ENCODE measurements around the gene ZNF197.

ZNF197 gene

GRCh38 chr3:44612678-44613077 lies 12.2 kb upstream of the ZNF197 start:
- peaks cover 0 to 2% of the 10 kb centered on the region in 2 donors for H3K9me3 ChIP-seq (ENCODE audit: control insufficient read depth in 1 of 2, low read length in 2 of 2)
- no peaks in the 10 kb centered on the region for H3K4me1 ChIP-seq (ENCODE audit: control insufficient read depth in 1 of 2, insufficient read depth in 2 of 2, low read length in 2 of 2)
- no peak overlapping the region for H3K9ac ChIP-seq (ENCODE audit: low read depth in 1 of 2, low read length in 2 of 2)
- H3K4me3 ChIP-seq (ENCODE audit: low read depth in 1 of 2, low read length in 2 of 2) = no peak overlapping the region
- H3K27me3 ChIP-seq (ENCODE audit: control insufficient read depth in 1 of 2, insufficient read depth in 2 of 2, low read length in 2 of 2) = no peaks in the 10 kb centered on the region
- H3K27ac ChIP-seq (ENCODE audit: low read depth, low read length) = no peak overlapping the region
- H3K36me3 ChIP-seq (ENCODE audit: control insufficient read depth in 1 of 2, insufficient read depth in 2 of 2, low read length in 2 of 2) = no peaks in the 10 kb centered on the region

- Histone ChIP-seq H3K27me3 (ENCODE audit: control insufficient read depth in 1 of 2, insufficient read depth in 2 of 2, low read length in 2 of 2) (no peaks in the 10 kb centered on the region), H3K4me3 (ENCODE audit: low read depth in 1 of 2, low read length in 2 of 2) (no peak overlapping the region), H3K9me3 (ENCODE audit: control insufficient read depth in 1 of 2, low read length in 2 of 2) (no peaks in the 10 kb centered on the region), H3K36me3 (ENCODE audit: control insufficient read depth in 1 of 2, insufficient read depth in 2 of 2, low read length in 2 of 2) (peaks cover 16 to 35% of the 10 kb centered on the region in 2 donors), H3K27ac (ENCODE audit: low read depth, low read length) (no peak overlapping the region), H3K9ac (ENCODE audit: low read depth in 1 of 2, low read length in 2 of 2) (no peak overlapping the region), H3K4me1 (ENCODE audit: control insufficient read depth in 1 of 2, insufficient read depth in 2 of 2, low read length in 2 of 2) (peaks cover 3 to 12% of the 10 kb centered on the region in 2 donors)
Observed at GRCh38 chr3:44628716-44629115, 3.9 kb downstream of the ZNF197 start.

GRCh38 chr3:44632193-44632592 lies 7.4 kb downstream of the ZNF197 start:
- Histone ChIP-seq H3K4me3 (ENCODE audit: low read depth in 1 of 2, low read length in 2 of 2) (no peak overlapping the region), H3K36me3 (ENCODE audit: control insufficient read depth in 1 of 2, insufficient read depth in 2 of 2, low read length in 2 of 2) (peaks cover 20 to 58% of the 10 kb centered on the region in 2 donors)

GRCh38 chr3:44642337-44642736 lies 17.5 kb downstream of the ZNF197 start:
- Histone ChIP-seq H3K9ac (ENCODE audit: low read depth in 1 of 2, low read length in 2 of 2) (no peak overlapping the region), H3K4me3 (ENCODE audit: low read depth in 1 of 2, low read length in 2 of 2) (peak overlapping the region in 1 of 2 donors; percentile 47), H3K27ac (ENCODE audit: low read depth, low read length) (no peak overlapping the region), H3K4me1 (ENCODE audit: control insufficient read depth in 1 of 2, insufficient read depth in 2 of 2, low read length in 2 of 2) (no peaks in the 10 kb centered on the region), H3K36me3 (ENCODE audit: control insufficient read depth in 1 of 2, insufficient read depth in 2 of 2, low read length in 2 of 2) (peaks cover 32 to 50% of the 10 kb centered on the region in 2 donors), H3K9me3 (ENCODE audit: control insufficient read depth in 1 of 2, low read length in 2 of 2) (peaks cover 37 to 45% of the 10 kb centered on the region in 2 donors), H3K27me3 (ENCODE audit: control insufficient read depth in 1 of 2, insufficient read depth in 2 of 2, low read length in 2 of 2) (no peaks in the 10 kb centered on the region)

More at GRCh38 chr3:44632193-44632592, 7.4 kb downstream of the ZNF197 start:
- Histone ChIP-seq H3K27me3 (ENCODE audit: control insufficient read depth in 1 of 2, insufficient read depth in 2 of 2, low read length in 2 of 2) (no peaks in the 10 kb centered on the region), H3K4me1 (ENCODE audit: control insufficient read depth in 1 of 2, insufficient read depth in 2 of 2, low read length in 2 of 2) (no peaks in the 10 kb centered on the region), H3K9ac (ENCODE audit: low read depth in 1 of 2, low read length in 2 of 2) (no peak overlapping the region), H3K27ac (ENCODE audit: low read depth, low read length) (no peak overlapping the region), H3K9me3 (ENCODE audit: control insufficient read depth in 1 of 2, low read length in 2 of 2) (peaks cover 0 to 6% of the 10 kb centered on the region in 2 donors)

GRCh38 chr3:44643024-44643423 lies 18.2 kb downstream of the ZNF197 start:
- Histone ChIP-seq H3K27me3 (ENCODE audit: control insufficient read depth in 1 of 2, insufficient read depth in 2 of 2, low read length in 2 of 2) (no peaks in the 10 kb centered on the region), H3K27ac (ENCODE audit: low read depth, low read length) (no peak overlapping the region), H3K9me3 (ENCODE audit: control insufficient read depth in 1 of 2, low read length in 2 of 2) (peaks cover 37 to 41% of the 10 kb centered on the region in 2 donors), H3K36me3 (ENCODE audit: control insufficient read depth in 1 of 2, insufficient read depth in 2 of 2, low read length in 2 of 2) (peaks cover 28 to 43% of the 10 kb centered on the region in 2 donors), H3K9ac (ENCODE audit: low read depth in 1 of 2, low read length in 2 of 2) (no peak overlapping the region), H3K4me1 (ENCODE audit: control insufficient read depth in 1 of 2, insufficient read depth in 2 of 2, low read length in 2 of 2) (peaks cover 0 to 1% of the 10 kb centered on the region in 2 donors), H3K4me3 (ENCODE audit: low read depth in 1 of 2, low read length in 2 of 2) (no peak overlapping the region)

- H3K36me3 ChIP-seq (ENCODE audit: control insufficient read depth in 1 of 2, insufficient read depth in 2 of 2, low read length in 2 of 2) = peaks cover 17 to 28% of the 10 kb centered on the region in 2 donors
- no peak overlapping the region for H3K27ac ChIP-seq (ENCODE audit: low read depth, low read length)
Observed at GRCh38 chr3:44647771-44648170, 22.9 kb downstream of the ZNF197 start.

GRCh38 chr3:44648564-44649229 lies 23.9 kb downstream of the ZNF197 start, which contains the start of gene ZNF35:
TSS of gene ZNF35 (plus strand) at chr3:44648732. CDS start at chr3:44651068, 2,336 bp downstream.
- Histone ChIP-seq H3K4me1 (ENCODE audit: control insufficient read depth in 1 of 2, insufficient read depth in 2 of 2, low read length in 2 of 2) (peaks cover 6 to 11% of the 10 kb centered on the region in 2 donors), H3K27ac (ENCODE audit: low read depth, low read length) (peak within 1 kb of the TSS; percentile 11), H3K9ac (ENCODE audit: low read depth in 1 of 2, low read length in 2 of 2) (peak within 1 kb of the TSS; percentile 67 to 71), H3K27me3 (ENCODE audit: control insufficient read depth in 1 of 2, insufficient read depth in 2 of 2, low read length in 2 of 2) (no peaks in the 10 kb centered on the region), H3K4me3 (ENCODE audit: low read depth in 1 of 2, low read length in 2 of 2) (peak within 1 kb of the TSS; percentile 83 to 90), H3K36me3 (ENCODE audit: control insufficient read depth in 1 of 2, insufficient read depth in 2 of 2, low read length in 2 of 2) (peaks cover 13 to 30% of the 10 kb centered on the region in 2 donors), H3K9me3 (ENCODE audit: control insufficient read depth in 1 of 2, low read length in 2 of 2) (peaks cover 4 to 5% of the 10 kb centered on the region in 2 donors)

More at GRCh38 chr3:44647771-44648170, 22.9 kb downstream of the ZNF197 start:
- H3K9me3 ChIP-seq (ENCODE audit: control insufficient read depth in 1 of 2, low read length in 2 of 2) = peaks cover 13 to 14% of the 10 kb centered on the region in 2 donors
- H3K9ac ChIP-seq (ENCODE audit: low read depth in 1 of 2, low read length in 2 of 2) = no peak overlapping the region
- H3K4me3 ChIP-seq (ENCODE audit: low read depth in 1 of 2, low read length in 2 of 2) = no peak overlapping the region
- H3K4me1 ChIP-seq (ENCODE audit: control insufficient read depth in 1 of 2, insufficient read depth in 2 of 2, low read length in 2 of 2) = peaks cover 6 to 11% of the 10 kb centered on the region in 2 donors
- H3K27me3 ChIP-seq (ENCODE audit: control insufficient read depth in 1 of 2, insufficient read depth in 2 of 2, low read length in 2 of 2) = no peaks in the 10 kb centered on the region

GRCh38 chr3:44649709-44650108 lies 24.9 kb downstream of the ZNF197 start:
- Histone ChIP-seq H3K9ac (ENCODE audit: low read depth in 1 of 2, low read length in 2 of 2) (no peak overlapping the region), H3K27me3 (ENCODE audit: control insufficient read depth in 1 of 2, insufficient read depth in 2 of 2, low read length in 2 of 2) (no peaks in the 10 kb centered on the region), H3K36me3 (ENCODE audit: control insufficient read depth in 1 of 2, insufficient read depth in 2 of 2, low read length in 2 of 2) (peaks cover 20 to 37% of the 10 kb centered on the region in 2 donors), H3K27ac (ENCODE audit: low read depth, low read length) (no peak overlapping the region), H3K4me1 (ENCODE audit: control insufficient read depth in 1 of 2, insufficient read depth in 2 of 2, low read length in 2 of 2) (peaks cover 6 to 11% of the 10 kb centered on the region in 2 donors), H3K4me3 (ENCODE audit: low read depth in 1 of 2, low read length in 2 of 2) (peak overlapping the region in 1 of 2 donors; percentile 90), H3K9me3 (ENCODE audit: control insufficient read depth in 1 of 2, low read length in 2 of 2) (no peaks in the 10 kb centered on the region)

- H3K27ac ChIP-seq (ENCODE audit: low read depth, low read length) = no peak overlapping the region
- peaks cover 3 to 5% of the 10 kb centered on the region in 2 donors for H3K4me1 ChIP-seq (ENCODE audit: control insufficient read depth in 1 of 2, insufficient read depth in 2 of 2, low read length in 2 of 2)
- H3K9ac ChIP-seq (ENCODE audit: low read depth in 1 of 2, low read length in 2 of 2) = no peak overlapping the region
- peaks cover 42 to 70% of the 10 kb centered on the region in 2 donors for H3K36me3 ChIP-seq (ENCODE audit: control insufficient read depth in 1 of 2, insufficient read depth in 2 of 2, low read length in 2 of 2)
- H3K9me3 ChIP-seq (ENCODE audit: control insufficient read depth in 1 of 2, low read length in 2 of 2) = peaks cover 12 to 19% of the 10 kb centered on the region in 2 donors
- no peak overlapping the region for H3K4me3 ChIP-seq (ENCODE audit: low read depth in 1 of 2, low read length in 2 of 2)
- H3K27me3 ChIP-seq (ENCODE audit: control insufficient read depth in 1 of 2, insufficient read depth in 2 of 2, low read length in 2 of 2) = no peaks in the 10 kb centered on the region
Observed at GRCh38 chr3:44654039-44654438, 29.2 kb downstream of the ZNF197 start.

GRCh38 chr3:44659015-44659414 lies 34.2 kb downstream of the ZNF197 start:
- H3K27ac ChIP-seq (ENCODE audit: low read depth, low read length) = no peak overlapping the region
- H3K9ac ChIP-seq (ENCODE audit: low read depth in 1 of 2, low read length in 2 of 2) = no peak overlapping the region
- peaks cover 26 to 34% of the 10 kb centered on the region in 2 donors for H3K9me3 ChIP-seq (ENCODE audit: control insufficient read depth in 1 of 2, low read length in 2 of 2)
- no peaks in the 10 kb centered on the region for H3K27me3 ChIP-seq (ENCODE audit: control insufficient read depth in 1 of 2, insufficient read depth in 2 of 2, low read length in 2 of 2)
- H3K4me1 ChIP-seq (ENCODE audit: control insufficient read depth in 1 of 2, insufficient read depth in 2 of 2, low read length in 2 of 2) = no peaks in the 10 kb centered on the region
- H3K36me3 ChIP-seq (ENCODE audit: control insufficient read depth in 1 of 2, insufficient read depth in 2 of 2, low read length in 2 of 2) = peaks cover 43 to 59% of the 10 kb centered on the region in 2 donors
- no peak overlapping the region for H3K4me3 ChIP-seq (ENCODE audit: low read depth in 1 of 2, low read length in 2 of 2)
